Mesodermal cell (in vitro differentiated cells): Measurements from ENCODE around the gene CENPI.

ENCODE experiments used
- H3K27ac ChIP-seq: 2 replicates; pipeline ENCODE4 v1.7.0; 2013; ENCODE audit warnings: mild to moderate bottlenecking, low read depth, low read length, moderate library complexity; ENCODE audit not compliant: severe bottlenecking
- H3K36me3 ChIP-seq: 2 replicates; pipeline ENCODE4 v1.7.1; 2013; ENCODE audit warnings: mild to moderate bottlenecking, low read length, moderate library complexity; ENCODE audit not compliant: control insufficient read depth, insufficient read depth
- H3K4me1 ChIP-seq: one replicate; pipeline ENCODE4 v1.7.1; 2013; ENCODE audit warnings: mild to moderate bottlenecking, low read length; ENCODE audit not compliant: insufficient read depth, control insufficient read depth, poor library complexity, severe bottlenecking
- H3K4me3 ChIP-seq: 2 replicates; pipeline ENCODE4 v1.7.0; 2013; ENCODE audit warnings: low read length, control low read depth, mild to moderate bottlenecking; ENCODE audit not compliant: insufficient read depth, poor library complexity, severe bottlenecking; ENCODE audit errors: extremely low read depth
- H3K9me3 ChIP-seq: 2 replicates; pipeline ENCODE4 v1.7.1; 2013; ENCODE audit warnings: mild to moderate bottlenecking, low read length, moderate library complexity; ENCODE audit not compliant: control insufficient read depth
- WGBS, 2 experiments: methylation state at CpG; one replicate each; pipeline ENCODE4 v1.1.5; 2013; ENCODE audit warnings: missing lambda C conversion rate in 2 of 2; ENCODE audit not compliant: insufficient coverage in 2 of 2; 5-methylcytosine and 5-hydroxymethylcytosine counted together

Gene CENPI

DNA sequence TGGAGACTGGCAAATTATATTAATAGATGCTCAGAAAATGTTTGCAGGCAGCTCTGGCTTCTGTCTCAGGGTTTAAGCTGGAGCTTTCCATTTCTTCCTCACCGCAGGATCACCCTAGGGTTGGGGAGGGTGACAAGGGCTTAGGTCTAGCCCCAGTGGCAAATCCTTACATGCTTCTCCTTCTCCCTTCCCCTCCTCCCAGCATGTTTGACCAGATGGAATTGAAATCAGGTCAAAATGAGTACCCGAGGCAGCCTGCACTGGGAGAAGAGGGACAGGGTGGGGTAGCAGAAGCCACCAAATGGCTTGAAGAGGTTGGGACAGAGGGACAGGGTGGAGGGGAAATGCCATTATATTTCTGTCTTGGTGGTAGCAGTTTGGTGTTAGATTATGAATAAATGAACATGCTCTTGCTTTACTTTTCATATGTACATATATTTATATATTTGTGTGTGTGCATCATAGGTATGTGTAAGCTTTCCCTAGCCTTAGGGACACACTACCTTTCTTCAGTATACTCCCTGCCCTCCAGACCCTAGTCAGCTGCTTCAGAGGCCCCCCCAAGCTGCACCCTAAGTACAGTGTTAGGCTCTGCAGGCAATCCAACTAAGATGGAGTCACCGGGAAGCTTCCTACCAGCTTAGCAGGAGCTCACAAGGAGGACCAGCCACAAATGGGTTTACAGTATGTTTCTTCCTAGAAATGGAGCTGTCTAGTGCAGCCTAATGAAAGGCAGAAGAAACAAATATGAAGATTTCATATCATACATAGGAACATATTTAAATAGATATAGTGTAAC lies 17.5 kb upstream of the CENPI start:
- no peaks in the 10 kb centered on the region for H3K9me3 ChIP-seq
- 83 to 100% methylated on average over 1 of the region's 3 CpGs for WGBS, 2 experiments
- no peak overlapping the region for H3K27ac ChIP-seq
- H3K36me3 ChIP-seq = no peaks in the 10 kb centered on the region
- no peak overlapping the region for H3K4me3 ChIP-seq
- peaks cover 6% of the 10 kb centered on the region for H3K4me1 ChIP-seq

DNA sequence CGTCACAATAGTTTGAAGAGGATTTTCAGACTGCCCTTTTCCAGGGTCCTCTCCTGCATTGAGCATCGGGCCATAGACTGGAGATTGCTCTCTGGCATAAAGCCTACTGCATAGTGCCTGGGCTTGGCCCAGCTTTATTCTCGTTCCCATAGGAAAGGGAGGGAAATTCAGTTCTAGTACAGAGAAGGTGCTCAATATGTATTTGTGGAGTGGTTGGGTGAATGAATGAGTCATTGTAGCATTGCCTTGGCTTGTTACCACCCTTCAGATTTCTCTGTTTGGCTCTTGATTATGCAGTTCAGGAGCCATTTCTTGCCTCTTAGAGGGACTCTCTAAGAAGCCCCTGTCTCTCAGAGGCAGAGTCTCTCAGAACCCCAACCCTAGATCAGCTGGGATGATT lies 16.8 kb upstream of the CENPI start:
- H3K4me1 ChIP-seq = peaks cover 6% of the 10 kb centered on the region
- H3K9me3 ChIP-seq = no peaks in the 10 kb centered on the region
- no peak overlapping the region for H3K27ac ChIP-seq
- H3K4me3 ChIP-seq = no peak overlapping the region
- no peaks in the 10 kb centered on the region for H3K36me3 ChIP-seq
- 100% methylated on average over 1 of the region's 3 CpGs; no CpG with 5 or more reads in 1 of the 2 experiments for WGBS, 2 experiments

DNA sequence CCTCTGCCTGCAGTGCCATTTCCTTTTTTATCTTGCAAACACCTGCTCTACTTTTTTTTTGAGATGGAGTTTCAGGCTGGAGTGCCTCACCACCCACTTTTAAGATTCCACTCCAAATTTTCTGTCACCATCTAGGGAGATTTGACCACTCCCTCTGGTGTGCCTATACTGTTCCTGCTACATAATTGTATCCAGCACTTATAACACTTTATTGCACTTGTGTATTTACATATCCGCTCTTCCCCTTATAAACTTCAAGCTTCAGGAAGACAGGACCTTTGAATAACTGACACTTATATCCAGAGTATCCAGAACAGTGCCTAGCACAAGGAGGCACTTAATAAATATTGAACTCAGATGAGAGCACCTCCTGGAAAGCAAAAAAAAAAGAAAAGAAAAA lies 6.2 kb upstream of the CENPI start:
- Histone ChIP-seq H3K4me3 (no peak overlapping the region), H3K36me3 (no peaks in the 10 kb centered on the region), H3K27ac (no peak overlapping the region), H3K9me3 (no peaks in the 10 kb centered on the region), H3K4me1 (no peaks in the 10 kb centered on the region)
- WGBS, 2 experiments = 100% methylated on average over 1 of the region's 1 CpG; no CpG with 5 or more reads in 1 of the 2 experiments

DNA sequence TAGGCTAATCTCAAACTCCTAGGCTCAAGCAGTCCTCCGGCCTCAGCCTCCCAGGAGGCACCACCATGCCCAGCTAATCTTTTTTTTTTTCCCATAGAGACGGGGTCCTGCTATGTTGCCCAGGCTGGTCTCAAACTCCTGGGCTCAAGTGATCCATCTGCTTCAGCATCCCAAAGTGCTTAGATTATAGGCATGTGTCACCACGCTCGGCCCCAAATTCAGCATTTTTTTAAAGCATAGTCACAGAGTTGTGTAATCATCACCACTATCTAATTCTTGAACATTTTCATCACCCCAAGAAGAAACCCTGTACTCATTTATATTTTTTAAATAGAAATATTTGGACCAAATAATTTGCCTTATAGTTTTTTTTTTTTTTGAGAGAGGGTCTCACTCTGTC lies 10.3 kb downstream of the CENPI start:
- H3K36me3 ChIP-seq = peaks cover 66% of the 10 kb centered on the region

DNA sequence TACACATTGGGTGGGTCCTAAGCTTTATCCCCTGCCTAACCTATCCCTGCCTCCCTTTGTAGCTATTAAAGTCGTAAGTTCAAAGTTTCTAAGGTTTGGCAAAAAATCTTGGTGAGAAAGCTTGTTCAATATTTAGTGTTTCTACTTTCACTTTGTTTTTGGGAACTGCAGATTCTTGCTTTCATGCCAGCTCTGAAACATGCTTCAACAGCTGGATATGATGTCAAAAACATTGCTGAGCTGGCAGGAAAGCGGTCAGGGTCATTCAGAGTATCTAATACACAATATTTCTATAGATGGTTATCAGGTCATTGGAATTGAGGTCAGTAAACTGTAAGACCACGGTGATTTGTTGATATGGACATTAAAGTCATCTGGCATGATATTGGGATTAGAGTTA lies 19.7 kb downstream of the CENPI start:
- H3K27ac ChIP-seq = no peak overlapping the region
- H3K36me3 ChIP-seq = peaks cover 52% of the 10 kb centered on the region
- no peaks in the 10 kb centered on the region for H3K4me1 ChIP-seq
- no peaks in the 10 kb centered on the region for H3K9me3 ChIP-seq
- 100% methylated on average over 1 of the region's 3 CpGs; no CpG with 5 or more reads in 1 of the 2 experiments for WGBS, 2 experiments
- no peak overlapping the region for H3K4me3 ChIP-seq

More for the DNA sequence above, 10.3 kb downstream of the CENPI start:
- no peaks in the 10 kb centered on the region for H3K4me1 ChIP-seq
- H3K27ac ChIP-seq = no peak overlapping the region
- no peak overlapping the region for H3K4me3 ChIP-seq
- 80 to 100% methylated on average over 1 of the region's 4 CpGs for WGBS, 2 experiments
- H3K9me3 ChIP-seq = no peaks in the 10 kb centered on the region

DNA sequence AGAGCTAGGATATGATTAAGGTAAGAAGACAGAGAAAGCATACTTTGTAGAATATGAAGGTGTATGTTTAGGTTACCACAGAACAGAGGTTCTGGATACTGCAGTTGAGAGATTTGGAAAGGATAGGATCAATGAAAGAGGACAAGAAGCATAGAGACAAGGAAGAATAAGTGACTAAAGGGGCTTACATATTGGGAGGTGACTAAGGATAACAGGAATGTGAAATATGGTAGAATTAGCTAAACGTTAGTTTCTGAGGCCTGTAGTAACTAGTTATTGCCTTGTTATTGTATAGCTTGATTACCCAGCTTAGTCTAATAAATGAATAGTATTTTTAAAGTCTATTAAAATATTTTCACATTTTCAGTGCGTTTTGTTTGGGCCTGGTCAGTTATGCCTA lies 38.2 kb downstream of the CENPI start:
- Histone ChIP-seq H3K27ac (no peak overlapping the region), H3K4me1 (peaks cover 2% of the 10 kb centered on the region), H3K36me3 (peaks cover 58% of the 10 kb centered on the region), H3K4me3 (no peak overlapping the region), H3K9me3 (no peaks in the 10 kb centered on the region)
- 71% methylated on average over 1 of the region's 2 CpGs; no CpG with 5 or more reads in 1 of the 2 experiments for WGBS, 2 experiments
